Fibroblast of the aortic adventitia (primary cell): ENCODE results near the gene FAM184A. TPM values are rescaled to one million over a fixed set of nuclear protein-coding genes. Genes with fewer than 3 reads are reported as not detected.
A peak's percentile ranks its signal among the peaks of the same experiment; 100 is the strongest.

ENCODE experiments used
- DNase-seq: peaks from one replicate; pipeline ENCODE4 v3.0.0-alpha.2; 2010; ENCODE audit warnings: low read depth
- H3K4me3 ChIP-seq: 2 replicates; pipeline ENCODE4 v1.5.1; 2011; ENCODE audit warnings: low read depth, mild to moderate bottlenecking, control low read depth, low read length, moderate library complexity
- CTCF ChIP-seq: IDR thresholded peaks from 2 replicates; pipeline ENCODE4 v1.5.1; 2011; ENCODE audit warnings: mild to moderate bottlenecking, low read length, control low read depth, inconsistent platforms; ENCODE audit not compliant: insufficient read depth
- total RNA-seq: library from RNA; depleted of rRNA; stranded (reverse); fragments of >200 nt; gene quantifications from 2 replicates; pipeline ENCODE4 v1.2.3, GENCODE V29; 2012; ENCODE audit warnings: low replicate concordance

Gene FAM184A
- total RNA-seq, 1 donor: 1.9 TPM

- DNase-seq: no peak
- no peak for TF ChIP-seq CTCF
- H3K4me3 ChIP-seq: no peak overlapping the region
Observed at GRCh38 chr6:118985123-118985830, 93.2 kb downstream of the FAM184A start.

GRCh38 chr6:118984342-118984741 is 94.1 kb downstream of the FAM184A start:
- no peak for TF ChIP-seq CTCF
- no peak for DNase-seq
- no peak overlapping the region for H3K4me3 ChIP-seq

GRCh38 chr6:118982575-118982911 is 95.9 kb downstream of the FAM184A start:
- TF ChIP-seq CTCF: no peak
- no peak overlapping the region for H3K4me3 ChIP-seq
- no peak for DNase-seq

- H3K4me3 ChIP-seq: no peak overlapping the region
- no peak for DNase-seq
- no peak for TF ChIP-seq CTCF
Observed at GRCh38 chr6:118981884-118982574, 96.4 kb downstream of the FAM184A start.

DNA sequence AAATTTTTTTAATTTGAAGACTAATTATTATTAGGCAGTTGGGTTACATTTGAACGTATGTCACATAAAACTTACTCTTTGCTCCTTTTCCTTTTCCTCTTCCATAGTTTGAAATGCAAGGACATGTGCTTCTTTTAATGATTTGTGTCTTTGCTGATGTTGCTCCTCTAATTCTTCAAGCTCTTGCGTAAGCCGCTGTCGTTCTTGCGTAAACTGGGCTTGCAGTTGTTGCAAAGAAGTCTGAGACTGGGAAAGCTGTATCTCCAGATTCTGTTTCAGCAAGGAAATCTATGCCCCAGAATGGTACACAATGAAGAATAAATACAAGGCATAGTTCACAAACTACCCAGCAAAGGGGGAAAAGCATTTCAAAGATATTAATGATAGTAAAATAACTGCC is 98.4 kb downstream of the FAM184A start:
- DNase-seq: peak; percentile 33
- no peak for TF ChIP-seq CTCF
- H3K4me3 ChIP-seq: no peak overlapping the region

GRCh38 chr6:118974790-118975189 is 103.7 kb downstream of the FAM184A start:
- no peak for TF ChIP-seq CTCF
- DNase-seq: no peak

GRCh38 chr6:118971682-118972081 is 106.8 kb downstream of the FAM184A start:
- DNase-seq: no peak
- no peak overlapping the region for H3K4me3 ChIP-seq
- TF ChIP-seq CTCF: no peak

More at GRCh38 chr6:118974790-118975189, 103.7 kb downstream of the FAM184A start:
- H3K4me3 ChIP-seq: no peak overlapping the region
